NCI-H1930 (cell line): Measurements from ENCODE around the gene PUS3.
"Not testable (repeated sequence)": the region's sequence is repeated elsewhere in the genome, so short reads cannot be mapped to it uniquely, and the experiment has no call there.

Experiments used
- DNase-seq, 2 experiments: peaks; one replicate each; lab custom pipeline; 2025; lab: John Stamatoyannopoulos, UW

The PUS3 gene

GRCh38 chr11:125916683-125917347, 13.8 kb upstream of the PUS3 start:
- DNase-seq = no peak

GRCh38 chr11:125914601-125915000, 11.6 kb upstream of the PUS3 start:
- not testable (repeated sequence) for DNase-seq

GRCh38 chr11:125910226-125910849, 7.3 kb upstream of the PUS3 start:
- DNase-seq = no peak

- DNase-seq = no peak
These were observed 1.7 kb upstream of the PUS3 start for GRCh38 chr11:125904678-125905077.

GRCh38 chr11:125903711-125904659, 979 bp upstream of the PUS3 start, which contains the start of gene DDX25:
Gene DDX25, plus strand, starts transcription at chr11:125904508. Its CDS starts 10 bp downstream, at chr11:125904518.
- DNase-seq = peak; percentile 77 to 86

- no peak for DNase-seq
These were observed 604 bp downstream of the PUS3 start for GRCh38 chr11:125902277-125902926.

GRCh38 chr11:125901872-125902271, 1.1 kb downstream of the PUS3 start:
- no peak for DNase-seq

GRCh38 chr11:125892994-125893393, 10.0 kb downstream of the PUS3 start:
- DNase-seq = no peak

GRCh38 chr11:125892071-125892470, 10.9 kb downstream of the PUS3 start:
- DNase-seq = no peak

GRCh38 chr11:125890447-125891100, 12.4 kb downstream of the PUS3 start:
- no peak for DNase-seq

GRCh38 chr11:125887373-125888324, 15.4 kb downstream of the PUS3 start, which contains the start of gene HYLS1:
Gene HYLS1, plus strand, starts transcription at chr11:125887668. Its CDS starts 11,701 bp downstream, at chr11:125899369.
- peak; percentile 88 to 91 for DNase-seq

GRCh38 chr11:125886997-125887372, 16.0 kb downstream of the PUS3 start:
- peak in 1 of 2 experiments; percentile 42 for DNase-seq

- DNase-seq = no peak
These were observed 19.6 kb downstream of the PUS3 start for GRCh38 chr11:125883375-125883774.

- no peak for DNase-seq
These were observed 21.7 kb downstream of the PUS3 start for GRCh38 chr11:125881291-125881690.

GRCh38 chr11:125874556-125875124, 28.4 kb downstream of the PUS3 start:
- DNase-seq = peak; percentile 40 to 54

GRCh38 chr11:125873881-125874555, 29.0 kb downstream of the PUS3 start:
- no peak for DNase-seq

GRCh38 chr11:125872138-125872491, 30.9 kb downstream of the PUS3 start:
- no peak for DNase-seq

- DNase-seq = peak in 1 of 2 experiments; percentile 34
These were observed 31.4 kb downstream of the PUS3 start for GRCh38 chr11:125871391-125872137.

- no peak for DNase-seq
These were observed 33.5 kb downstream of the PUS3 start for GRCh38 chr11:125869521-125869920.
